22Rv1 (cell line): ENCODE data around the gene AIG1.

Experiments
- ZFX ChIP-seq: fragments of 450-650 bp; IDR thresholded peaks from 2 replicates; pipeline ENCODE4 v1.6.1; 2017; ENCODE audit warnings: antibody characterized with exemption, borderline replicate concordance
- TF ChIP-seq, protein P1 (sequence below): fragments of 450-650 bp; IDR thresholded peaks from 2 replicates; pipeline ENCODE4 v1.5.1; 2017; ENCODE audit warnings: mild to moderate bottlenecking

- TF ChIP-seq, protein P1, sequence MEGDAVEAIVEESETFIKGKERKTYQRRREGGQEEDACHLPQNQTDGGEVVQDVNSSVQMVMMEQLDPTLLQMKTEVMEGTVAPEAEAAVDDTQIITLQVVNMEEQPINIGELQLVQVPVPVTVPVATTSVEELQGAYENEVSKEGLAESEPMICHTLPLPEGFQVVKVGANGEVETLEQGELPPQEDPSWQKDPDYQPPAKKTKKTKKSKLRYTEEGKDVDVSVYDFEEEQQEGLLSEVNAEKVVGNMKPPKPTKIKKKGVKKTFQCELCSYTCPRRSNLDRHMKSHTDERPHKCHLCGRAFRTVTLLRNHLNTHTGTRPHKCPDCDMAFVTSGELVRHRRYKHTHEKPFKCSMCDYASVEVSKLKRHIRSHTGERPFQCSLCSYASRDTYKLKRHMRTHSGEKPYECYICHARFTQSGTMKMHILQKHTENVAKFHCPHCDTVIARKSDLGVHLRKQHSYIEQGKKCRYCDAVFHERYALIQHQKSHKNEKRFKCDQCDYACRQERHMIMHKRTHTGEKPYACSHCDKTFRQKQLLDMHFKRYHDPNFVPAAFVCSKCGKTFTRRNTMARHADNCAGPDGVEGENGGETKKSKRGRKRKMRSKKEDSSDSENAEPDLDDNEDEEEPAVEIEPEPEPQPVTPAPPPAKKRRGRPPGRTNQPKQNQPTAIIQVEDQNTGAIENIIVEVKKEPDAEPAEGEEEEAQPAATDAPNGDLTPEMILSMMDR: no peak
- TF ChIP-seq ZFX: no peak
Measured at GRCh38 chr6:143374014-143374413, 313.3 kb downstream of the AIG1 start.
